A549 treated with ZK216348 at 1 μM for 4 hours (cell line): ENCODE measurements around the gene GPC2. TPM values are rescaled to one million over a fixed set of nuclear protein-coding genes. Genes with fewer than 3 reads are reported as not detected.

ENCODE experiments used
- total RNA-seq: library from RNA; stranded (reverse); fragments of 200-300 nt; extraction: Qiagen RNA extraction; gene quantifications from 5 replicates; pipeline ENCODE4 v1.2.3, GENCODE V29; 2022; ENCODE audit warnings: low read depth

The GPC2 gene, protein sequence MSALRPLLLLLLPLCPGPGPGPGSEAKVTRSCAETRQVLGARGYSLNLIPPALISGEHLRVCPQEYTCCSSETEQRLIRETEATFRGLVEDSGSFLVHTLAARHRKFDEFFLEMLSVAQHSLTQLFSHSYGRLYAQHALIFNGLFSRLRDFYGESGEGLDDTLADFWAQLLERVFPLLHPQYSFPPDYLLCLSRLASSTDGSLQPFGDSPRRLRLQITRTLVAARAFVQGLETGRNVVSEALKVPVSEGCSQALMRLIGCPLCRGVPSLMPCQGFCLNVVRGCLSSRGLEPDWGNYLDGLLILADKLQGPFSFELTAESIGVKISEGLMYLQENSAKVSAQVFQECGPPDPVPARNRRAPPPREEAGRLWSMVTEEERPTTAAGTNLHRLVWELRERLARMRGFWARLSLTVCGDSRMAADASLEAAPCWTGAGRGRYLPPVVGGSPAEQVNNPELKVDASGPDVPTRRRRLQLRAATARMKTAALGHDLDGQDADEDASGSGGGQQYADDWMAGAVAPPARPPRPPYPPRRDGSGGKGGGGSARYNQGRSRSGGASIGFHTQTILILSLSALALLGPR
- 0.37 to 1.0 TPM (median 0.92 TPM) in 5 replicates for total RNA-seq

DNA sequence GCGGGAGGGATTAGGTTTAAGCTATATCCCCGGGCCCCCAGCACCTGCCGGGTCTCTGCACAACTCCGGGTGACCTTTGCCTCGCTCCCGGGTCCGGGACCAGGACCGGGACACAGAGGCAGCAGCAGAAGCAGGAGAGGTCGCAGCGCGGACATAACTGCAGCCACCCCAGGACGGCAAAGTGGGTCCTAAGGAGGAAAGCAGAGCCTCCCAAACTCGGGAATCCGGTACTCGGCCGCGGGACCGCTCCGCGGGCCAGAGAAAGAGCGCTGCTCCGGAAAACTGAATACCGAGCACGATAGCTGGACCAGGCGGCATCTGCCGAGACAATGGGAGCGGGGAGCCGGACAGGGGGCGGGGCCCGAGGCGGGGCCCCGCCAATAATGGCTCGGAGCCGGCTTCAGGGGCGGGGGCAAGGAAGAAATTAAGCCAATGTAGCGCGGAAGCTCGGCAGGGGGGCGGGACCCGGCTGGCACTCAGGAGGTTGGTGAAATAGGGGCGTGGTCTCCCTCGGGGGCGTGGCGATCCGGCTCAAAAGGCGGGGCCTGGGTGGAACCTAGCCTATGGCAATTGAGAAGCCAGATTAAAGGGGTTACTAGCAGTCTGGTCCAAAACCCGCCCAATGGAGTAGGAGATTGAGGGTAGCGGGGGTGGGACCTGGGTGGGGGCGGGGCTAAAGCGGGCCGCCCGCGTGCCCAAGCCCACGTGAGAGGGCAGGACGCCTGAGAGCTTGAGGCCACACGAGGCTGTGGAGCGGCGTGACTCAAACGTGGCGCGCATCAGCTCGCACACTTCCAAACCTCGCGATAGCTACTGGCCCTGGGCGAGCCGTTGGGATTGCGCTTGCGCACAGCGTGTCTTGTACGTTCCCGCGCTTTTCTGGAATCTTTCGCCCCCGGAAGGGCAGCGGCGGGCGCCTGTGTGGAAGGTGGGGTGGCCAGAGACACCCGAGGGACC, at the start of gene GPC2, which contains the start of gene STAG3:
Gene GPC2 (minus strand): TSS at position 337 of the 957 bp plus-strand sequence. CDS start 182 bp downstream, at position 155.
Gene STAG3 (plus strand): TSS at position 874 of the 957 bp plus-strand sequence. CDS start 2,639 bp downstream, outside the sequence.

DNA sequence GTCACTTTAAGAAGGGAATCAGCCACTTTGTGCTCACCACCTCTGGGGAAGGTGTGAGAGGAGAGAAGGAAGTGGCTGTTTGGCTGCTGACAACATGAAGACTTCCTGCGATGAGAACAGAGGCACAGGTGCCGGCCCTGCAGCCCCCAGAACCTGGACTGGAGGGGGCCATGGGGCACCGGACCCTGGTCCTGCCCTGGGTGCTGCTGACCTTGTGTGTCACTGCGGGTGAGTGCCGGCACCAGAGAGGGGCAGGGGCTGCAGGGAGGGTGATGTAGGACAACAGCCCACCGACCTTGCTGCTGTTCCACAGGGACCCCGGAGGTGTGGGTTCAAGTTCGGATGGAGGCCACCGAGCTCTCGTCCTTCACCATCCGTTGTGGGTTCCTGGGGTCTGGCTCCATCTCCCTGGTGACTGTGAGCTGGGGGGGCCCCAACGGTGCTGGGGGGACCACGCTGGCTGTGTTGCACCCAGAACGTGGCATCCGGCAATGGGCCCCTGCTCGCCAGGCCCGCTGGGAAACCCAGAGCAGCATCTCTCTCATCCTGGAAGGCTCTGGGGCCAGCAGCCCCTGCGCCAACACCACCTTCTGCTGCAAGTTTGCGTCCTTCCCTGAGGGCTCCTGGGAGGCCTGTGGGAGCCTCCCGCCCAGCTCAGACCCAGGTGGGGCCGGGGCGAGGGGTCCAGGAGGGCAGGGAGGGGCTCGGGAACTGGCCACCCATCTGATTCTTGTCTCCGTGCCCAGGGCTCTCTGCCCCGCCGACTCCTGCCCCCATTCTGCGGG, 42.8 kb upstream of the GPC2 start, which contains the start of gene PVRIG:
Gene PVRIG (plus strand): TSS at position 149 of the 785 bp plus-strand sequence. CDS start 22 bp downstream, at position 171.

DNA sequence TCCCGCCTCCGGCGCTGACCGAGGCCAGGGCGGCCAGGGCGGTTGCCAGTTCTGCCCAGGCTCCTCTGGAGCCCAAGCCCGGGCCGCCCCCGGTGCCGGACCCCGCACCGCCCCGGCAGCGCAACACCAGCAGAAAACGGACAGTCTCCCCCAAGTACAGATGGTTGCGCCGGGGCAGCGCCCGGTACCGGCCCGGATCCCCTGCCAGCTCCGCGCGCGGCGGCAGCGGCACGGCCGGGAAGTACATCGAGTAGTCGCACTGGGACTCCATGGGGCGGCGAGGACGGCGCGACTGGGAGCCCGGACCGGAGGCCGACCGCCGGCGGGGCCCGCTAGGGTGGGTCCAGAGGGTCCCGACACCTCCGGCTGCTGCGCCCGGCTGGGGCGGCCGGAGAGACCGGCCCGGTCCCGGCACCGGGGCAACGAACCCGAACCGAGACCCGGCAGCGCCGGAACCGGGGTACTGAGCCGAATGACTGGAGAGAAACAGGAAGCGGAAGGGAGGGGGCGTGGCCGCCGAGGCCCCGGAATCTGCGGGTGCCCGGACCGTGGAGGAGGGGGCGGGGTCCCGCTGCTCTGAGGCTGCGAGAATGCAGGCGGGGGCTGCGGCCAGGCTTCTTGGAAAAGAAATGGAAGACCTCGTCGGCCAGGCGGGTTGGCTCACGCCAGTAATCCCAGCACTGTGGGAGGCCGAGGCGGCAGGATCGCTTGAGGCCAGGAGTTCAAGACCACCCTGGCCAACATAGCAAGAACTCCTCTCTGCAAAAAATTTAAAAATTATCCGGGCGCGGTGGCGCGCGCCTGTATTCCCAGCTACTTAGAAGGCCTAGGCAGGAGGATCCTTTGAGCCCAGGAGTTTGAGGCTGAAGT, 18.7 kb downstream of the GPC2 start, which contains the start of gene TRAPPC14:
Gene TRAPPC14 (minus strand): TSS at position 495 of the 870 bp plus-strand sequence. CDS start 224 bp downstream, at position 271.

DNA sequence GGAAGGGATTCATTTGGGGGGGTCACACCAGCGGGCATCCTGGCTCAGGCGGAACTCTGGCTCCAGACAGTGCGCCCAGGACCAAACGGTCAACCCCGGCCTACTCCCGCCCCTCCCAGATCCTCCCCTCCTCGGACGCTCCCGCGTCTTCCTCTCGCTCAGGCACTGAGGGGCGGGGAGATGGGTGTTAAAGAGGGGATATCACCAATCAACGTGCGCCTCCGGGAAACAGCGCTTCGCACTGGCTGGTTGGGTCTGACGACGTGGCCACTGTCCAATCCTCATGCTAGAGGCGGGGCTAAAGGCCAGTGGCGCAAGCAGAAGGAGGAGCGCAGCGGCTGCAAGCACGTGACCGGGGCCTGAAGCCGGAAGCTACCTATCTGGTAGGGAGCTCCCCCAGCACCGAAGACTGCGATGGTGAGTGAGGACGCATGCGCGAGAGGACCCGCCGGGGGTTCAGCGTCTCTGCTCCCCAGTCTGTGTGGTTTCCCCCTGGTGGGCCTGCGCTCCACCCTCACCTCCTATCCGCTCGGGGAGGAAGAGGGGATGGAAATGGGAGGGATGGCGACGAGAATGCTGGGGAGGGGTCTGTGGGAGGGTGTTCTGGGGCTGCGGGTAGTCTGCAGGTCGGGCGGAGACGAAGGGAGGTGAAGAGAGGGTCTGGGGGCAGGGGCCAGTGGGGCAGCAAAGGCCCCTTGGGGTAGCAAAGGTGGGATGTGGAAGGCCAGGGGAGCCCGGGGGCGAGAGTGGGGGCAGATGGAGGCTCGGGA, 28.4 kb downstream of the GPC2 start, which contains the start of gene LAMTOR4:
Gene LAMTOR4 (plus strand): TSS at position 360 of the 770 bp plus-strand sequence. CDS start 55 bp downstream, at position 415.

DNA sequence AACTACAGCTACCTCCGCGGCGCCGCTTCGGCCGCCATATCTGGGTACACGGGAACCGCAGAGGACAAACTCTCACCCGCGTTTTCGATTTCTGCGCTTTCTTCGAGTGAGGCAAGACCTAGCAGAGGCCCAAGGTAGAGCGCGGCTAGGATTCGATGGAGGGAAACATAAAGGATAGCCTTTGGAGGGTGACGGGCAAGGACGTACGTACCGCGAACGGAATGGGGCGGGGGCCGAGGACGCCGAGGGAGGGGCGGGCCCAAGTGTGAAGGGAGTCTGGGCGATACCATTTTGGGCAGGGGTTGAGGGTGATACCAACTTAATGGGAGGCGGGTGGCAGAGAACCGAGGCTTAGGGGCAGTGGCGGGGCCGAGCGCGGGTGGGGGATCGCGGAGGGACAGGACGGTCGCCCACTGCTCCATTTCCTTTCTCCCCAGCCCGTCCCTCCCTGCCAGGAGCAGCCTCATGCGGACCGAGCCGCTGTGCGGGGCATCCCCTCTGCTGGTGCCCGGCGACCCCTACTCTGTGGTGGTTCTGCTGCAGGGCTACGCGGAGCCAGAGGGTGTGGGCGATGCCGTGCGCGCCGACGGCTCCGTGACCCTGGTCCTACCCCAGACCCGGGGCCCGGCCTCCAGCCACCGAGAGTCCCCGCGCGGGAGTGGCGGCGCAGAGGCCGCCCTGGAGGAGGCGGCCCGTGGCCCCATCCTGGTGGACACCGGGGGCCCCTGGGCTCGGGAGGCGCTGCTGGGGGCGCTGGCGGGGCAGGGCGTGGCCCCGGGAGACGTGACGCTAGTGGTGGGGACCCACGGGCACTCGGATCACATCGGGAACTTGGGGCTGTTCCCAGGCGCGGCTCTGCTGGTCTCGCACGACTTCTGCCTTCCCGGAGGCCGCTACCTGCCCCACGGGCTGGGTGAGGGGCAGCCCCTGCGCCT, 50.0 kb downstream of the GPC2 start, which contains the start of gene MBLAC1:
Gene MBLAC1 (plus strand): TSS at position 37 of the 935 bp plus-strand sequence. CDS start 429 bp downstream, at position 466.

Other genes starting within 250 kb of the GPC2 start
- not detected in 5 replicates for gene GJC3, start 247.8 kb downstream of the GPC2 start, total RNA-seq
- 0.31 TPM in 1 of 5 replicates, not detected in the others for gene AZGP1, start 201.3 kb downstream of the GPC2 start, total RNA-seq
- gene ZKSCAN1, start 161.8 kb downstream of the GPC2 start, total RNA-seq = 5.8 to 11.6 TPM (median 8.9 TPM) in 5 replicates
- gene ZSCAN21, start 127.6 kb downstream of the GPC2 start, total RNA-seq = 8.3 to 11.5 TPM (median 10.0 TPM) in 5 replicates
- gene ZNF3, start 95.7 kb downstream of the GPC2 start, total RNA-seq = 17.2 to 21.9 TPM (median 20.4 TPM) in 5 replicates
- gene COPS6, start 88.4 kb downstream of the GPC2 start, total RNA-seq = 143 to 198 TPM (median 176 TPM) in 5 replicates
- 205 to 248 TPM (median 245 TPM) in 5 replicates for gene MCM7, start 76.0 kb downstream of the GPC2 start, total RNA-seq
- 12.8 to 17.5 TPM (median 16.1 TPM) in 5 replicates for gene AP4M1, start 75.7 kb downstream of the GPC2 start, total RNA-seq
- 57.0 to 69.0 TPM (median 65.2 TPM) in 5 replicates for gene TAF6, start 58.0 kb downstream of the GPC2 start, total RNA-seq
- 10.6 to 13.4 TPM (median 11.9 TPM) in 5 replicates for gene CNPY4, start 57.7 kb downstream of the GPC2 start, total RNA-seq
- gene MBLAC1, start 50.4 kb downstream of the GPC2 start, total RNA-seq = 2.8 to 3.5 TPM (median 3.0 TPM) in 5 replicates
- 133 to 186 TPM (median 171 TPM) in 5 replicates for gene LAMTOR4, start 28.5 kb downstream of the GPC2 start, total RNA-seq
- 8.3 to 14.8 TPM (median 12.9 TPM) in 5 replicates for gene TRAPPC14, start 18.7 kb downstream of the GPC2 start, total RNA-seq
- 0.14 to 0.27 TPM in 2 of 5 replicates, not detected in the others for gene GAL3ST4, start 8.8 kb downstream of the GPC2 start, total RNA-seq
- 0.06 to 0.40 TPM (median 0.21 TPM) in 5 replicates for gene STAG3, start 537 bp upstream of the GPC2 start, total RNA-seq
- not detected in 5 replicates for gene PVRIG, start 42.6 kb upstream of the GPC2 start, total RNA-seq
- not detected in 5 replicates for gene SPDYE3, start 130.3 kb upstream of the GPC2 start, total RNA-seq
- gene PILRB, start 180.7 kb upstream of the GPC2 start, total RNA-seq = 19.0 to 38.5 TPM (median 34.5 TPM) in 5 replicates
- 3.7 to 6.8 TPM (median 5.2 TPM) in 5 replicates for gene PILRA, start 196.1 kb upstream of the GPC2 start, total RNA-seq